SK-N-SH (cell line): ENCODE data around the gene B3GAT3. TPM values are rescaled to one million over a fixed set of nuclear protein-coding genes. Genes with fewer than 3 reads are reported as not detected.

Source experiments
- CTCF ChIA-PET: fragments of 300-600, 350-600 bp; formaldehyde crosslinking; extraction: SDS; loops from one replicate; lab custom pipeline; 2021; lab: Yijun Ruan, JAX
- POLR2A ChIA-PET: fragments of 350-600 bp; sonication (Branson Sonifier 250); formaldehyde crosslinking; extraction: SDS; loops from one replicate; lab custom pipeline; 2020; ENCODE audit warnings: antibody characterized with exemption, inconsistent platforms; lab: Yijun Ruan, JAX
- DNase-seq: peaks from one replicate; pipeline ENCODE4 v3.0.0; 2012
- H2AFZ ChIP-seq: fragments of 200-600 bp; sonication (generic); 2 replicates; pipeline ENCODE4 v1.8.1; 2016; ENCODE audit warnings: antibody characterized with exemption, mild to moderate bottlenecking, low read depth
- H3F3A ChIP-seq: fragments of 200-600 bp; sonication (generic); replicated peaks from 2 replicates; pipeline ENCODE3; 2016; ENCODE audit warnings: antibody characterized with exemption, mild to moderate bottlenecking; ENCODE audit not compliant: insufficient read depth
- H3K27ac ChIP-seq, 2 experiments: fragments of 200-500 bp in 1 of 2; fragments of 200-600 bp in 1 of 2; sonication (Bioruptor generic) in 1 of 2; sonication (generic), shearing (Covaris generic) in 1 of 2; 2 replicates each; pipeline versions ENCODE4 v1.5.1 to v1.6.1; 2014 to 2016; ENCODE audit warnings: low read depth in 2 of 2, inconsistent platforms in 1 of 2, low read length in 1 of 2, mild to moderate bottlenecking in 1 of 2, mixed read lengths in 1 of 2
- H3K27me3 ChIP-seq: fragments of 200-600 bp; sonication (generic), shearing (Covaris generic); 2 replicates; pipeline ENCODE4 v1.6.1; 2016; ENCODE audit warnings: mixed run types; ENCODE audit not compliant: insufficient read depth
- H3K36me3 ChIP-seq, 2 experiments: fragments of 200-500 bp in 1 of 2; fragments of 200-600 bp in 1 of 2; sonication (Bioruptor generic) in 1 of 2; sonication (generic) in 1 of 2; replicated peaks in 1 of 2; 2 replicates each; pipeline versions ENCODE3 to v1.5.1; 2014 to 2016; ENCODE audit warnings: low read length in 1 of 2, mild to moderate bottlenecking in 1 of 2; ENCODE audit not compliant: insufficient read depth in 2 of 2, control insufficient read depth in 1 of 2
- H3K4me1 ChIP-seq, 2 experiments: fragments of 200-500 bp in 1 of 2; fragments of 200-600 bp in 1 of 2; sonication (Bioruptor generic) in 1 of 2; sonication (generic), shearing (Covaris generic) in 1 of 2; 2 replicates each; pipeline versions ENCODE4 v1.5.1 to v1.6.1; 2014 to 2016; ENCODE audit warnings: low read depth in 1 of 2, low read length in 1 of 2, mixed run types in 1 of 2; ENCODE audit not compliant: insufficient read depth in 2 of 2, control insufficient read depth in 1 of 2
- H3K4me2 ChIP-seq: fragments of 200-600 bp; sonication (generic), shearing (Covaris generic); 2 replicates; pipeline ENCODE4 v1.6.1; 2017; ENCODE audit warnings: mixed run types
- H3K4me3 ChIP-seq, 2 experiments: fragments of 200-500 bp in 1 of 2; fragments of 200-600 bp in 1 of 2; sonication (Bioruptor generic) in 1 of 2; sonication (generic), shearing (Covaris generic) in 1 of 2; 2 replicates each; pipeline versions ENCODE4 v1.5.1 to v1.8.1; 2014 to 2016; ENCODE audit warnings: low read depth in 2 of 2, inconsistent platforms in 1 of 2, low read length in 1 of 2, mild to moderate bottlenecking in 1 of 2, mixed read lengths in 1 of 2, moderate library complexity in 1 of 2
- H3K79me2 ChIP-seq: fragments of 200-600 bp; sonication (generic); 2 replicates; pipeline ENCODE4 v1.8.1; 2017; ENCODE audit warnings: mild to moderate bottlenecking; ENCODE audit not compliant: insufficient read depth
- H3K9ac ChIP-seq: fragments of 200-600 bp; sonication (generic); 2 replicates; pipeline ENCODE4 v1.6.1; 2017; ENCODE audit warnings: mixed run types
- H3K9me2 ChIP-seq: fragments of 200-600 bp; sonication (generic); 2 replicates; pipeline ENCODE4 v1.6.1; 2017; ENCODE audit warnings: mixed run types
- H3K9me3 ChIP-seq: fragments of 200-600 bp; sonication (generic); 2 replicates; pipeline ENCODE4 v1.6.1; 2017; ENCODE audit warnings: mixed run types, mild to moderate bottlenecking, moderate library complexity
- H4K20me1 ChIP-seq: fragments of 200-600 bp; sonication (generic); 2 replicates; pipeline ENCODE4 v1.6.1; 2017; ENCODE audit warnings: mild to moderate bottlenecking, mixed run types; ENCODE audit not compliant: insufficient read depth
- EP300 ChIP-seq, 2 experiments: IDR thresholded peaks; 2 replicates each; pipeline versions ENCODE4 v1.4.0 to v1.6.1; 2012; ENCODE audit warnings: borderline replicate concordance in 1 of 2, low read depth in 1 of 2, low read length in 1 of 2
- EZH2phosphoT487 ChIP-seq: fragments of 200-600 bp; sonication (generic); IDR thresholded peaks from 2 replicates; pipeline ENCODE4 v1.6.1; 2017; ENCODE audit warnings: low read depth, mixed run types, mild to moderate bottlenecking, antibody characterized with exemption, moderate library complexity, borderline replicate concordance
- FOSL2 ChIP-seq: IDR thresholded peaks from 2 replicates; pipeline ENCODE4 v1.4.0; 2012; ENCODE audit warnings: low read depth, mild to moderate bottlenecking, moderate library complexity, borderline replicate concordance
- FOXJ3 ChIP-seq: sonication (generic); formaldehyde crosslinking; IDR thresholded peaks from 2 replicates; pipeline ENCODE4 v1.5.1; 2020; ENCODE audit warnings: mild to moderate bottlenecking, missing genetic modification reagents
- FOXM1 ChIP-seq: IDR thresholded peaks from 2 replicates; pipeline ENCODE4 v1.4.0; 2012; ENCODE audit warnings: low read depth, mild to moderate bottlenecking
- GATA2 ChIP-seq: sonication (generic); formaldehyde crosslinking; IDR thresholded peaks from 2 replicates; pipeline ENCODE4 v1.5.0; 2020; ENCODE audit warnings: mild to moderate bottlenecking, missing genetic modification reagents
- JUND ChIP-seq: IDR thresholded peaks from 2 replicates; pipeline ENCODE4 v1.4.0; 2012
- MXI1 ChIP-seq: IDR thresholded peaks from 2 replicates; pipeline ENCODE4 v1.6.1; 2012; ENCODE audit warnings: mild to moderate bottlenecking, low read depth, low read length, improper control_type of control experiment
- NFIC ChIP-seq: IDR thresholded peaks from 2 replicates; pipeline ENCODE4 v1.4.0; 2012; ENCODE audit warnings: borderline replicate concordance
- POLR2AphosphoS5 ChIP-seq: IDR thresholded peaks from 2 replicates; pipeline ENCODE4 v1.6.1; 2012; ENCODE audit warnings: low read depth, low read length
- RAD21 ChIP-seq: IDR thresholded peaks from 2 replicates; pipeline ENCODE4 v1.6.1; 2012; ENCODE audit warnings: mild to moderate bottlenecking, low read length
- RXRA ChIP-seq: IDR thresholded peaks from 2 replicates; pipeline ENCODE4 v1.4.0; 2012; ENCODE audit warnings: low read depth, mild to moderate bottlenecking, borderline replicate concordance
- SMC3 ChIP-seq: IDR thresholded peaks from 2 replicates; pipeline ENCODE4 v1.6.1; 2012; ENCODE audit warnings: low read depth, low read length, improper control_type of control experiment
- TEAD4 ChIP-seq: IDR thresholded peaks from 2 replicates; pipeline ENCODE4 v1.4.0; 2012; ENCODE audit warnings: mild to moderate bottlenecking, borderline replicate concordance; ENCODE audit not compliant: insufficient read depth
- YY1 ChIP-seq: IDR thresholded peaks from 2 replicates; pipeline ENCODE4 v1.4.0; 2012; ENCODE audit warnings: low read depth, mild to moderate bottlenecking
- WGBS: methylation state at CpG from one replicate; pipeline ENCODE4 v1.1.6; 2017; ENCODE audit warnings: low lambda C conversion rate; 5-methylcytosine and 5-hydroxymethylcytosine counted together
- polyA plus RNA-seq, 3 experiments: library from polyadenylated mRNA; depleted of rRNA; stranded (reverse); fragments of >200 nt; gene quantifications; 2 replicates each; pipeline ENCODE4 v1.2.3, GENCODE V29; 2012
- TF ChIP-seq, protein P1 (sequence below): fragments of 150-350 bp; IDR thresholded peaks from 2 replicates; pipeline ENCODE4 v1.6.1; 2017; ENCODE audit warnings: antibody characterized with exemption, low read length, low read depth, borderline replicate concordance
- TF ChIP-seq, protein P2 (sequence below): IDR thresholded peaks from 2 replicates; pipeline ENCODE4; 2012

Gene B3GAT3
- polyA plus RNA-seq, 1 of the 3 experiments (the other 2 are of a cell fraction) = 104 TPM

DNA sequence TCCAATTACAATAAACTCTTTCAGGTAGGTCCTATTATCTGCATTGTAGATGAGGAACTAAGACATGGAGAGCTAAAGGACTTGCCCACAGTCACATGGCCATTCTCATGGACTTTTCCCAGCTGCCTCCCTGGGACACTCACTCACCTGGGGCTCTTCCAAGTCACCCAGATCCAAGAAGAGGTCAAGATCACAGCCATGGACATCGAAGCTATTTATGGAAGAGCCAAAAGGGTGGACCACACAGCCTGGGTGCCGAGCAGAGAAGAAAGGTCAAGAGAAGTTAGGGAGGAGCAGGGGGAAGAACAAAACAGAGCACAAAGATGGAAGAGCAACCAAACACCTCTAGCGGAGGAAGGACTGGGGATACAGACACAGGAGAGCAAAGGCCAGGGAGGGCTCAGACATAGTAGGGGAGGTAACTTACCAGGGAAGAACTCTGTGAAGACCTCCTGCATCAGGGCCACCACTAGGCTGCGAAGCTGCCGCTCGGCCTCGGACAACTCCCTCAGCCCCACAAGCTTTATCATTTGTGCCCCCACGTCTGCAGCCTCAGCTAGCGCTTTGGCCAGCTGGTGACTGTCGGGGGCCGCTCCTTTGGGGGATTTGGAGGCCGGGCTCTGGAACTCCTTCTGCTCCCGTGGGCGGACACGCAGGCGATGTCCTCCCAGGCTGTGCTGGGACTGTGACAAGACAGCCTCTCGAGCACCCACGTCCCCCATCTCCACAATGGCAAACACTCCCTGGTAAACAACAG is 40.6 kb downstream of the B3GAT3 start:
- POLR2A ChIA-PET = interaction anchor here (2.0 kb wide), 1 partner anchor 11 kb away, joined by 6 read pairs; the partner anchor contains the start of gene TUT1
- Histone ChIP-seq H2AFZ (no peak overlapping the region), H3K9ac (no peak overlapping the region), H3K4me3 (no peak overlapping the region), H3K4me1 (no peaks in the 10 kb centered on the region), H3K4me2 (no peak overlapping the region), H3K9me3 (no peaks in the 10 kb centered on the region), H3K79me2 (peaks cover 18% of the 10 kb centered on the region; the same call in 1 of the 2 replicates), H3K27ac (no peak overlapping the region), H3F3A (no peaks in the 10 kb centered on the region), H3K27me3 (no peaks in the 10 kb centered on the region), H3K9me2 (no peaks in the 10 kb centered on the region), H3K36me3 (peaks cover 44 to 46% of the 10 kb centered on the region in 2 experiments), H4K20me1 (no peaks in the 10 kb centered on the region)
- no peak for DNase-seq
- CTCF ChIA-PET = interaction anchor here (1.0 to 1.1 kb wide), 2 partner anchors 9 to 113 kb away, joined by 3 read pairs; no protein-coding TSS in a partner anchor
- 96% methylated on average over 12 of the region's 18 CpGs for WGBS
- TF ChIP-seq, protein P1, sequence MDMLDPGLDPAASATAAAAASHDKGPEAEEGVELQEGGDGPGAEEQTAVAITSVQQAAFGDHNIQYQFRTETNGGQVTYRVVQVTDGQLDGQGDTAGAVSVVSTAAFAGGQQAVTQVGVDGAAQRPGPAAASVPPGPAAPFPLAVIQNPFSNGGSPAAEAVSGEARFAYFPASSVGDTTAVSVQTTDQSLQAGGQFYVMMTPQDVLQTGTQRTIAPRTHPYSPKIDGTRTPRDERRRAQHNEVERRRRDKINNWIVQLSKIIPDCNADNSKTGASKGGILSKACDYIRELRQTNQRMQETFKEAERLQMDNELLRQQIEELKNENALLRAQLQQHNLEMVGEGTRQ = no peak
- TF ChIP-seq FOSL2 (no peak), SMC3 (no peak), RAD21 (no peak), MXI1 (no peak), FOXJ3 (no peak), GATA2 (no peak), JUND (no peak), NFIC (no peak), TEAD4 (no peak), YY1 (no peak), RXRA (no peak), EP300 (IDR thresholded peaks at IDR 0.05; ENCODE audit: borderline replicate concordance in 1 of 2, low read depth in 1 of 2, low read length in 1 of 2) (no peak), FOXM1 (no peak)
- TF ChIP-seq, protein P2, sequence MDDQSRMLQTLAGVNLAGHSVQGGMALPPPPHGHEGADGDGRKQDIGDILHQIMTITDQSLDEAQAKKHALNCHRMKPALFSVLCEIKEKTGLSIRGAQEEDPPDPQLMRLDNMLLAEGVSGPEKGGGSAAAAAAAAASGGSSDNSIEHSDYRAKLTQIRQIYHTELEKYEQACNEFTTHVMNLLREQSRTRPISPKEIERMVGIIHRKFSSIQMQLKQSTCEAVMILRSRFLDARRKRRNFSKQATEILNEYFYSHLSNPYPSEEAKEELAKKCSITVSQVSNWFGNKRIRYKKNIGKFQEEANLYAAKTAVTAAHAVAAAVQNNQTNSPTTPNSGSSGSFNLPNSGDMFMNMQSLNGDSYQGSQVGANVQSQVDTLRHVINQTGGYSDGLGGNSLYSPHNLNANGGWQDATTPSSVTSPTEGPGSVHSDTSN = no peak

DNA sequence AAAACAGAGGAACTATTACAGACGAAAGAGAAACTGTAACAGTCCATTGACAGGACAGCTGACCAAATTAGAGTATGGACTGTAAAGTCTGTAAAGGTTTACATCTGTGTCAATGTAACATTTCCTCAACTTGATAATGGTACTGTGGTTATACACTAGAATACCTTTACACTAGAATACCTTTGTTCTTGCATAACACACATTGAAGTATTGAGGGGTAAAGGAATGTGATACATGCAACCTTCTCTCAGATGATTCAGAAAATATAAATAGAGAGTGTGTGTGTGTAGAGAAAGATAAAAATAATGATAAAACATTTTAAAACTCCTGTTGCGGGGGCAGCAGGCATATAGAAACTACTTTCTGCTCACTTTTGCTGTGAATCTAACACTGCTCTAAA is 42.5 kb downstream of the B3GAT3 start:
- 94% methylated on average over 2 of the region's 2 CpGs for WGBS

More for the DNA sequence above, 42.5 kb downstream of the B3GAT3 start:
- Histone ChIP-seq H3K4me2 (no peak overlapping the region), H4K20me1 (no peaks in the 10 kb centered on the region), H3K9ac (no peak overlapping the region), H3K27ac (no peak overlapping the region), H3K36me3 (peaks cover 32 to 46% of the 10 kb centered on the region in 2 experiments), H3F3A (no peaks in the 10 kb centered on the region), H3K4me3 (no peak overlapping the region), H3K79me2 (peaks cover 33% of the 10 kb centered on the region), H3K9me2 (no peaks in the 10 kb centered on the region), H2AFZ (no peak overlapping the region), H3K27me3 (no peaks in the 10 kb centered on the region), H3K4me1 (peaks cover 8% of the 10 kb centered on the region in 2 experiments; a peak in 1 of 4 replicates), H3K9me3 (no peaks in the 10 kb centered on the region)
- DNase-seq = no peak
- ChIA-PET CTCF (interaction anchor here (0.6 to 1.6 kb wide), 2 partner anchors 14 to 96 kb away, joined by 3 to 6 read pairs; no protein-coding TSS in a partner anchor), POLR2A (no interaction called here)
- no peak for TF ChIP-seq EZH2phosphoT487
- TF ChIP-seq FOXM1 = no peak
- TF ChIP-seq YY1 = no peak
- TF ChIP-seq POLR2AphosphoS5 = no peak
- TF ChIP-seq GATA2 = no peak
- TF ChIP-seq NFIC = no peak
- TF ChIP-seq JUND = no peak
